ENCODE results near the gene MALRD1.

MALRD1 gene

GRCh38 chr10:19656420-19657042, 607.9 kb downstream of the MALRD1 start:
- no peak for DNase-seq

GRCh38 chr10:19658131-19658530, 609.5 kb downstream of the MALRD1 start:
- DNase-seq: no peak

DNA sequence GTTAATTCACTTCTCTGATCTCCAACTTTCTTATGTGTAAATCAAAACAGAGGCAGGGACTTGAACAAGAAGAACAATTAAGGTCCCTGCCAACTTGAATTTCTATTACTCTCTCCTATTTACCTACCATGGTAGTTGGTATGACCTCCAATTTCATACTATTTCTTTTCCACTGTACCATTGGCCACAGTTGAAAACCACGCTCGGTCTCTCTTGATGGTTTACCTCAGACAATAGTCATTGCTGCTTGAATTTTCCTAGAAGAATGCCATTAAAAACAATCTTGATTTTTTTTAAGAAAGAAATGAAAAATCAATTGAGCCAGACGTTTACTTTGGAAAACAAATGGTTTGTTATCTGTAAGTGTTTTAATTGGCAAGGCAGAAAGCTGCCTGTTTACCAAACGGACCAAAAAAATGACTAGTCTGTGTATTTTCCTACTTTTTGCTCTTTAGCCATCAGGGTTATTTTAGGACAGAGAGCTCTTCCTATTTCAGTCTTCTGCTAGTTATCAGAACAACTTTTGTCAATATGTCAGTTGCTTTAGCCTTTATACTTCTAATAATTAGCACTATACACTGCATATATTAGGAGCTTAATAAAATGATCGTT, 610.1 kb downstream of the MALRD1 start:
- DNase-seq: no peak

DNA sequence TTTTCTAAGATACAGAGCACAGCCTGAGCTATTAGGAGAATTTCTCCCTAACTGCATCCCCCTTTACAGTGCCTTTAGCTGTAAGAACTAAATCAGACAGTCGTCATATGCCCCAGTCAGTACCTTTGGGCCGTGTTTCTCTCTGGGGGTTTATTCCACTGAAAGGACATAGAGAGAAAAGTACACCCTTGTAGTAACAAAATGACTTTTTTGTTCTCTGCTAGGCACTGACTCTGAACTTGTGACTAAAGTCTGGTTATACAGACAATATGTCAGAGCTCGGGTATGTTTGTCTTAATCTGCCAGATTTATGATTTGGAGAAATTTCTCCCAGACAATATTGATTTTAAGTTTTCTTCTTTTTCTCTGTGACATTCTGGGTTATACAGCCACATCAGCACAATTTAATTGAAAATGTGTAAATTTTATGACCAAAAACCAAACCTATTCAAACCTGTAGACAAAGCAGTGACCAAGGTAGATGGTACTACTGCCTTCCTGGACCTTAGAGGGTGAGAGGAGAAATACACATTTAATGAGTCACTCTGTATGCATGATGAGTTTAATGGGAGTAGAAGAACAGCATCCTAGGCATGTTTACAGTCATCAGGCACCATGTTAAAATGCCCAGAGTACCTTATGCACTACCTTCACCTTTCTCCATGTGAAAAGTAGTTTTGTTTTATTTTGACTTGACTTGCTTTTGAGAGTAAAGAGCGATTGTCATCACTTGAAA, 611.5 kb downstream of the MALRD1 start:
- no peak for DNase-seq

- no peak for DNase-seq
These were observed 614.7 kb downstream of the MALRD1 start for GRCh38 chr10:19663344-19663743.

- DNase-seq: no peak
These were observed 619.5 kb downstream of the MALRD1 start for GRCh38 chr10:19668116-19668515.

- no peak for DNase-seq
These were observed 627.5 kb downstream of the MALRD1 start for GRCh38 chr10:19676063-19676462.

GRCh38 chr10:19683356-19683755, 634.8 kb downstream of the MALRD1 start:
- no peak for DNase-seq

GRCh38 chr10:19683960-19684359, 635.4 kb downstream of the MALRD1 start:
- DNase-seq: no peak

GRCh38 chr10:19688344-19688743, 639.7 kb downstream of the MALRD1 start:
- DNase-seq: no peak

DNA sequence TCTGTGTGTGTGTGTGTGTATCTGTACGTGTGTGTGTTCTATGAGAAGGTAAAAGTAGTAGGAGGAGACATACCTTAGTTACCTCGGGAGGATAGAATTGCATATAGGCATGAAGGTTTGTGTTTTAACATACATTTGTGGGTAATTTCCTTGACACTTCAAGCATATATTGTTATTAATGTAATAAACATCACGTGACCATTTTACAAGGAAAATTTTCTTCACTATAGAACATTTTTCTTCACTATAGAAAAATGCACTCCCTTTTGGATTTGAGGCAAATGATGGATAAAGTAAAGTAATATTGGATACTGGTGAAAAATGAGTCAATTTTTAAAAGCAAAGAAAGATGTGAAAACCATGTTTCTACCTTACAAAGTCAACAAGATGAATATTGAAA, 640.6 kb downstream of the MALRD1 start:
- DNase-seq: no peak

- DNase-seq: no peak
These were observed 650.7 kb downstream of the MALRD1 start for GRCh38 chr10:19699299-19699698.

DNA sequence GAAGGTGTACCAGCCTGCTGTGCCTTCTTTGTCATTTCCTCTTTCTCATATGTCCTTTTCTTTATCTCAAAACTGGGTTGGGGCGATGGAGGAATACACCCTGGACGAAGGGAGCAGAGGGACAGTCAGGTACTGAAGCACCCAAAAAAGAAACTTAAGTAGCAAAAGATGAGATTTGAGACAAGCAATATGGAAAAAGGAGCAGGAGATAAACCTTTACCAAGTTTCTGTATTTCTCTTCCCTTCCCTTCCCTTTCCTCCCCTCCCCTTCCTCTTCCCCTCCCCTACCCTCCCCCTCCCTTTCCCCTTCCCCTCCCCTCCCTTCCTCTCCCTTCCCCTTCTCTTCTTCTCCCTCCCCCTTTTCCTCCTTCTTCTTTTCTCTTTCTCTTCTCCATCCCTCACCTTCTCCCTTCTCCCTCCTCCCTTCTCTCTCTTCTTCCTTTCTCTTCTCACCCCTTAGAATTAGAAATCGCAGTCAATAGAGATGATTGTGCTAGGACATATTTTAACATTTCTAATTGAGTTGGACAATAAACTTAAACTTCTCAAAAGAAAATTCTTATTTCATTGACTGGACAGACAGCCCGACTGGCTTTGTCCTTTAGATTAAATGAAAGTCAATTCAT, 652.9 kb downstream of the MALRD1 start:
- DNase-seq: no peak

DNA sequence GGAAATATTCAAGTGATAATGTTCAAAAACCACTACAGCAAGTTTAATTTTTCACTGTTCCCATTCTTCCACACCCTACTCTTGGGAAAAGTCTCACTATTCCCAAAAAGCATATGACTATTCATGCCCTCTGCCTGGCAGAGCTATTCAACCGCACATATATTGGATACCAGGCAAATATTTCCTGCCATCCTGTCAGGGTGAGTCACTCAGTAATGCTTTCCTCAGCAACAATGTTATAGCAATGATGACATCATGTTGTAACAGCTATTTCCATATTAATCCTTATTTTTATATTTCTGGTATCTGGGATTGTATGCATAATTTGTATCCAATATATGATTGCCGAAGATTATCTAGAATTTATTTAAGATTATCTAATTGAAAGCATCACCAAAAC, 653.6 kb downstream of the MALRD1 start:
- no peak for DNase-seq

- no peak for DNase-seq
These were observed 655.9 kb downstream of the MALRD1 start for GRCh38 chr10:19704544-19704943.

DNA sequence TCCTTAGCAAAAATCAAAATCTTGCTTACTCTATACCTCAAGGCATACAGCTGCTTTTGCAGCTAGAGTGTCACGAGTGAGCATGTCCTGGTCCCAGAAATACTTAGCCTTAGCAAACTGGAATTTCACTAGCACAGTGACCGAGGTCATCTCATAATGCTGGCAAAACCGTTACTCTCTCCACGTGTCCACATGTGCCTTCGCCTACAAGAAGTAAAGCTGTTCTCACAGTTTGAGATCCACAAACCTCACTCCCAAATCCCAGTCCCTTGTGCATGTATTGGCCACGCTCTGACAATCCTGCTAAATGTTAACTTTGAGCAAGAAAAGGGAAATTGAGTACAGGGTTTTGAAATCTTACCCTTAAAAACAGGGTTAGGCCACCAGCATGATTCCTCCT, 656.6 kb downstream of the MALRD1 start:
- no peak for DNase-seq

DNA sequence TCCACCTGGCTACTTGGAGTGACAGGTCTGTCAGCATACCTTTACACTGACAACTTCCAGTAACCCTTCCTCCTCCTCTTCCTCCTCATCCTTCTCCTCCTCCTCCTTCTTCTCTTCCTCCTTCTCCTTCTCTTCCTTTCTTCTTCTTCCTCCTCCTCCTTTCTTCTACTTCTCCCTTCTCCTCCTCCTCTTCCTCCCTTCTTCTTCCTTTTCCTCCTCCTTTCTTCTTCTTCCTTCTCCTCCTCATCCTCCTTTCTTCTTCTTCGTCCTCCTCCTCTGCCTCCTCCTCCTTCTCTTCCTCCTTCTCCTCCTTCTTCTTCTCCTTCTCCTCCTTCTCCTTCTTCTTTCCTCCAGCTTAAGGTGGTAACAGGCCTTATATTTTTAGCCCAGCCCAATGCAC, 658.3 kb downstream of the MALRD1 start:
- no peak for DNase-seq

- no peak for DNase-seq
These were observed 658.8 kb downstream of the MALRD1 start for GRCh38 chr10:19707376-19707775.

GRCh38 chr10:19708031-19708430, 659.4 kb downstream of the MALRD1 start:
- DNase-seq: no peak

DNA sequence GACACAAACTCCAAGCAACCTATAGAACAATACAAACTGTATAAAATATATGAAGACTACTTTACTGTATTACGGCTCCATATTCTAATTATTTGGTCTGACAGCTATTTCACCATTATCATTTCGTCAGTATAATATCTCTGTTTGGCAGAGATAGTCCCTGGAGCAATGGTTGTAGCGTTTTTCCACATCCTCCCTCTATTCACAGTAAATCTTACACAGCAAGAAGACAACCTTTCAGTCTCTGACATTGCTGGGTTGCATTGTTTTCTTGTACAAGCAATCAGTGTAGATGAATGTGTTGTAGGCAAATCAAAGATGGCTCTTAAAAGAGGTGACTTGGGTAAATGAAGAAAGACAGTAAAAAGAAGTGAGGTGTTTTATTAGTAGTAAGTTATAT, 662.0 kb downstream of the MALRD1 start:
- DNase-seq: no peak

DNA sequence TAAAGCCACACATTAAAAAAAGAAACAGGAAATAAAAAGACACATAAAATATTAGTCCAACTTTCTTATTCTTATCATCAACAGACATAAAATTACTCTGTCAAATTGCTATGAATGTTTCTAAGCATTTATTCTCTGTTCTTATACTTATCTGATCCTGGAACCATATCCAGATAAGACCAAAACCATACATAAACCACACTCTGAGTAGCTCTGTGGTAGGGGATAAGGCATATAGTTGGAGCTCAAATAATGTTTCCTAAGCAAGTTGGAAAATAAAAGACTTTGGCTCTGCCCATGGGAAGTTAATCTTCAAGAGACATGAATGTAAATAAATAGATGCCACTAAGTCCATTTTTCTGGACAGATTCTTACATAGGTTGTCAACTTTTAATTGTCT, 664.6 kb downstream of the MALRD1 start:
- no peak for DNase-seq

DNA sequence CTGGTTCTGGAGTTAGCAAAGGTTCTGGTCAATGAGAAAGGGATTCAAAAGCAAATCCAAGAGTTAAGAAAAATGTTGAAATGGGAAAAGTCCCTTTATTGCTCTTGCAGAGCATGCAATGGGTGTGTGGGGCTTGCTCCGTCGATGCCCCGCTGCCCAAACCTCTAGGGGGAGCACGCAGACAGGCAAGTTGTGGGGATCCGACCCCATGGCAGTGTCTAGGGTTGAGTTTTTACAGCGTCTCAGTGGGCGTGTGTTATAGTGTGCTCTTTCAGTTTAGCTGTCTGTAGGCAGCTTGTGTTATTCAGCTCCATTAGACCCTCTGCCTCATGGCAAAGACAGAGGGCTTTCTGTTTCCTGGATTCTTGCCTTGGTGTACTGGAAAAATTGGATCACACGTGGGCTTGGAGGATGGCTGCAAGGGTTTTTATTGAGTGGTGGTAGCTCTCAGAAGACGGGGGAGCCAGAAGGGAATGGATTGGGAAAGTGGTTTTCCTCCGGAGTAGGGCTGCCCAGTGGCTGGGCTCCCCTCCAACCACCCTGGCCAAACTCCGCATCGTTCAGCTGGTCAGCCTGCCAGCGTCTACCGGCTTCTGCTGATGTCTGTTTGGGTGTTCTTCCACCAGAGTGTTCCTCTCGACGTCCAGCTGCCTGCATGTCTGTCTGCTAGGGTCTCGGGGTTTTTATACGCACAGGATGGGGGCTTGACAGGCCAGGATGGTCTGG, 665.4 kb downstream of the MALRD1 start:
- no peak for DNase-seq

- DNase-seq: no peak
These were observed 670.7 kb downstream of the MALRD1 start for GRCh38 chr10:19719284-19719683.
